Measurements from ENCODE around the gene SLC24A4.

Gene SLC24A4, protein sequence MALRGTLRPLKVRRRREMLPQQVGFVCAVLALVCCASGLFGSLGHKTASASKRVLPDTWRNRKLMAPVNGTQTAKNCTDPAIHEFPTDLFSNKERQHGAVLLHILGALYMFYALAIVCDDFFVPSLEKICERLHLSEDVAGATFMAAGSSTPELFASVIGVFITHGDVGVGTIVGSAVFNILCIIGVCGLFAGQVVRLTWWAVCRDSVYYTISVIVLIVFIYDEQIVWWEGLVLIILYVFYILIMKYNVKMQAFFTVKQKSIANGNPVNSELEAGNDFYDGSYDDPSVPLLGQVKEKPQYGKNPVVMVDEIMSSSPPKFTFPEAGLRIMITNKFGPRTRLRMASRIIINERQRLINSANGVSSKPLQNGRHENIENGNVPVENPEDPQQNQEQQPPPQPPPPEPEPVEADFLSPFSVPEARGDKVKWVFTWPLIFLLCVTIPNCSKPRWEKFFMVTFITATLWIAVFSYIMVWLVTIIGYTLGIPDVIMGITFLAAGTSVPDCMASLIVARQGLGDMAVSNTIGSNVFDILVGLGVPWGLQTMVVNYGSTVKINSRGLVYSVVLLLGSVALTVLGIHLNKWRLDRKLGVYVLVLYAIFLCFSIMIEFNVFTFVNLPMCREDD
- long read RNA-seq = 0 reads

- peak; percentile 5 to 12 for DNase-seq (ENCODE audit: low read depth in 1 of 2, low spot score in 1 of 2)
- Histone ChIP-seq H3K27ac (replicated peaks) (no peak within 1 kb of the TSS), H3K27me3 (ENCODE audit: insufficient read depth, poor library complexity, severe bottlenecking) (peaks cover 39% of the 10 kb centered on the region), H3K4me3 (replicated peaks; ENCODE audit: insufficient read depth, low read length) (peak within 1 kb of the TSS; percentile 26)
- TF ChIP-seq, protein P1, sequence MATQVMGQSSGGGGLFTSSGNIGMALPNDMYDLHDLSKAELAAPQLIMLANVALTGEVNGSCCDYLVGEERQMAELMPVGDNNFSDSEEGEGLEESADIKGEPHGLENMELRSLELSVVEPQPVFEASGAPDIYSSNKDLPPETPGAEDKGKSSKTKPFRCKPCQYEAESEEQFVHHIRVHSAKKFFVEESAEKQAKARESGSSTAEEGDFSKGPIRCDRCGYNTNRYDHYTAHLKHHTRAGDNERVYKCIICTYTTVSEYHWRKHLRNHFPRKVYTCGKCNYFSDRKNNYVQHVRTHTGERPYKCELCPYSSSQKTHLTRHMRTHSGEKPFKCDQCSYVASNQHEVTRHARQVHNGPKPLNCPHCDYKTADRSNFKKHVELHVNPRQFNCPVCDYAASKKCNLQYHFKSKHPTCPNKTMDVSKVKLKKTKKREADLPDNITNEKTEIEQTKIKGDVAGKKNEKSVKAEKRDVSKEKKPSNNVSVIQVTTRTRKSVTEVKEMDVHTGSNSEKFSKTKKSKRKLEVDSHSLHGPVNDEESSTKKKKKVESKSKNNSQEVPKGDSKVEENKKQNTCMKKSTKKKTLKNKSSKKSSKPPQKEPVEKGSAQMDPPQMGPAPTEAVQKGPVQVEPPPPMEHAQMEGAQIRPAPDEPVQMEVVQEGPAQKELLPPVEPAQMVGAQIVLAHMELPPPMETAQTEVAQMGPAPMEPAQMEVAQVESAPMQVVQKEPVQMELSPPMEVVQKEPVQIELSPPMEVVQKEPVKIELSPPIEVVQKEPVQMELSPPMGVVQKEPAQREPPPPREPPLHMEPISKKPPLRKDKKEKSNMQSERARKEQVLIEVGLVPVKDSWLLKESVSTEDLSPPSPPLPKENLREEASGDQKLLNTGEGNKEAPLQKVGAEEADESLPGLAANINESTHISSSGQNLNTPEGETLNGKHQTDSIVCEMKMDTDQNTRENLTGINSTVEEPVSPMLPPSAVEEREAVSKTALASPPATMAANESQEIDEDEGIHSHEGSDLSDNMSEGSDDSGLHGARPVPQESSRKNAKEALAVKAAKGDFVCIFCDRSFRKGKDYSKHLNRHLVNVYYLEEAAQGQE (IDR thresholded peaks at IDR 0.05; ENCODE audit: insufficient replicate concordance, low read depth) = no peak
- TF ChIP-seq, protein P2, sequence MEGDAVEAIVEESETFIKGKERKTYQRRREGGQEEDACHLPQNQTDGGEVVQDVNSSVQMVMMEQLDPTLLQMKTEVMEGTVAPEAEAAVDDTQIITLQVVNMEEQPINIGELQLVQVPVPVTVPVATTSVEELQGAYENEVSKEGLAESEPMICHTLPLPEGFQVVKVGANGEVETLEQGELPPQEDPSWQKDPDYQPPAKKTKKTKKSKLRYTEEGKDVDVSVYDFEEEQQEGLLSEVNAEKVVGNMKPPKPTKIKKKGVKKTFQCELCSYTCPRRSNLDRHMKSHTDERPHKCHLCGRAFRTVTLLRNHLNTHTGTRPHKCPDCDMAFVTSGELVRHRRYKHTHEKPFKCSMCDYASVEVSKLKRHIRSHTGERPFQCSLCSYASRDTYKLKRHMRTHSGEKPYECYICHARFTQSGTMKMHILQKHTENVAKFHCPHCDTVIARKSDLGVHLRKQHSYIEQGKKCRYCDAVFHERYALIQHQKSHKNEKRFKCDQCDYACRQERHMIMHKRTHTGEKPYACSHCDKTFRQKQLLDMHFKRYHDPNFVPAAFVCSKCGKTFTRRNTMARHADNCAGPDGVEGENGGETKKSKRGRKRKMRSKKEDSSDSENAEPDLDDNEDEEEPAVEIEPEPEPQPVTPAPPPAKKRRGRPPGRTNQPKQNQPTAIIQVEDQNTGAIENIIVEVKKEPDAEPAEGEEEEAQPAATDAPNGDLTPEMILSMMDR (IDR thresholded peaks at IDR 0.05; ENCODE audit: insufficient read depth, low read length) = no peak
- TF ChIP-seq GABPA (IDR thresholded peaks at IDR 0.05; ENCODE audit: low read depth) = no peak
- TF ChIP-seq POLR2AphosphoS5 (IDR thresholded peaks at IDR 0.05; ENCODE audit: low read depth) = no peak
- no peak for TF ChIP-seq SPI1 (IDR thresholded peaks at IDR 0.05; ENCODE audit: borderline replicate concordance, low read depth)
Observed at GRCh38 chr14:92323011-92323915, at the start of gene SLC24A4. Gene SLC24A4 (plus strand): TSS chr14:92323165. CDS start chr14:92323831, 666 bp downstream.

GRCh38 chr14:92273166-92273565 lies 49.8 kb upstream of the SLC24A4 start:
- no peak for DNase-seq (ENCODE audit: low read depth in 1 of 2, low spot score in 1 of 2)
- H3K4me3 ChIP-seq (replicated peaks; ENCODE audit: insufficient read depth, low read length) = no peak overlapping the region
- no peaks in the 10 kb centered on the region for H3K27me3 ChIP-seq (ENCODE audit: insufficient read depth, poor library complexity, severe bottlenecking)
- H3K27ac ChIP-seq (replicated peaks) = no peak overlapping the region
- TF ChIP-seq POLR2AphosphoS5 (IDR thresholded peaks at IDR 0.05; ENCODE audit: low read depth) = no peak
- TF ChIP-seq GABPA (IDR thresholded peaks at IDR 0.05; ENCODE audit: low read depth) = no peak

- H3K27me3 ChIP-seq (ENCODE audit: insufficient read depth, poor library complexity, severe bottlenecking) = no peaks in the 10 kb centered on the region
- no peak overlapping the region for H3K4me3 ChIP-seq (replicated peaks; ENCODE audit: insufficient read depth, low read length)
- no peak for DNase-seq (ENCODE audit: low read depth in 1 of 2, low spot score in 1 of 2)
- no peak overlapping the region for H3K27ac ChIP-seq (replicated peaks)
- TF ChIP-seq, protein P1 (IDR thresholded peaks at IDR 0.05; ENCODE audit: insufficient replicate concordance, low read depth) = no peak
- TF ChIP-seq POLR2AphosphoS5 (IDR thresholded peaks at IDR 0.05; ENCODE audit: low read depth) (no peak), GABPA (IDR thresholded peaks at IDR 0.05; ENCODE audit: low read depth) (no peak), SPI1 (IDR thresholded peaks at IDR 0.05; ENCODE audit: borderline replicate concordance, low read depth) (no peak)
- TF ChIP-seq, protein P2 (IDR thresholded peaks at IDR 0.05; ENCODE audit: insufficient read depth, low read length) = no peak
Observed at GRCh38 chr14:92274055-92274454, 48.9 kb upstream of the SLC24A4 start.
